Natural killer cell (primary cell): Measurements from ENCODE around the gene MORN1. TPM values are rescaled to one million over a fixed set of nuclear protein-coding genes. Genes with fewer than 3 reads are reported as not detected.

Experiments
- ATAC-seq, 3 donors: fragments of 150-1000 bp in 2 of 3; fragments of 200-7000 bp in 1 of 3; cut with Tn5 transposase; 1 replicate in 1 of 3; 2 replicates in 2 of 3; pipeline ENCODE4 v1.10.0; 2021; ENCODE audit warnings: mild to moderate bottlenecking in 2 of 3, moderate library complexity in 2 of 3
- DNase-seq, 2 donors: peaks; one replicate each; pipeline versions ENCODE4 v3.0.0 to v3.0.0-alpha.2; 2013 to 2021; ENCODE audit warnings: mixed read lengths in 1 of 2
- H3K27ac ChIP-seq: one replicate; pipeline ENCODE4 v1.5.1; 2013; ENCODE audit warnings: mild to moderate bottlenecking, low read length
- H3K27me3 ChIP-seq: one replicate; pipeline ENCODE4 v1.6.1; 2013; ENCODE audit warnings: low read length; ENCODE audit not compliant: control insufficient read depth, insufficient read depth
- H3K36me3 ChIP-seq: one replicate; pipeline ENCODE4 v1.6.1; 2013; ENCODE audit warnings: low read length; ENCODE audit not compliant: control insufficient read depth, insufficient read depth
- H3K4me1 ChIP-seq: one replicate; pipeline ENCODE4 v1.6.1; 2013; ENCODE audit warnings: low read length; ENCODE audit not compliant: control insufficient read depth, insufficient read depth
- H3K4me3 ChIP-seq: one replicate; pipeline ENCODE4 v1.5.1; 2013; ENCODE audit warnings: low read length
- H3K9me3 ChIP-seq: one replicate; pipeline ENCODE4 v1.6.1; 2013; ENCODE audit warnings: low read length; ENCODE audit not compliant: control insufficient read depth, insufficient read depth
- H3K27ac Mint-ChIP-seq, 2 donors: one replicate each; pipeline ENCODE4 v1.8.0; 2022; ENCODE audit warnings: mild to moderate bottlenecking in 2 of 2, mixed read lengths in 2 of 2, moderate library complexity in 1 of 2
- H3K27me3 Mint-ChIP-seq, 2 donors: one replicate each; pipeline ENCODE4 v1.8.0; 2022; ENCODE audit warnings: low read depth in 2 of 2, mixed read lengths in 2 of 2
- H3K36me3 Mint-ChIP-seq: one replicate; pipeline ENCODE4 v1.8.0; 2022; ENCODE audit warnings: mixed read lengths
- H3K4me1 Mint-ChIP-seq, 2 donors: one replicate each; pipeline ENCODE4 v1.8.0; 2022; ENCODE audit warnings: mixed read lengths in 2 of 2
- H3K4me3 Mint-ChIP-seq: one replicate; pipeline ENCODE4 v1.8.0; 2022; ENCODE audit warnings: mild to moderate bottlenecking, moderate library complexity, mixed read lengths
- H3K9me3 Mint-ChIP-seq, 2 donors: one replicate each; pipeline ENCODE4 v1.8.0; 2022; ENCODE audit warnings: mixed read lengths in 2 of 2
- CTCF ChIP-seq: fragments of 200-600 bp; IDR thresholded peaks from one replicate; pipeline ENCODE4 v1.8.0; 2022; ENCODE audit warnings: antibody characterized with exemption
- WGBS: methylation state at CpG from one replicate; pipeline ENCODE4 v1.1.7; 2013; ENCODE audit warnings: missing lambda C conversion rate; ENCODE audit not compliant: insufficient coverage; 5-methylcytosine and 5-hydroxymethylcytosine counted together
- intact Hi-C: fragments of 100-400 bp; cut with micrococcal nuclease; formaldehyde crosslinking; loops from one replicate; pipeline ENCODE4 v1.14.2; 2022
- total RNA-seq, 4 donors: library from RNA; stranded (reverse); fragments of 120-200 nt in 1 of 4; gene quantifications; one replicate each; pipeline versions ENCODE4 v1.2.3 to v1.2.4, GENCODE V29; 2013 to 2022

The MORN1 gene
- total RNA-seq, 3 donors from 2014 or later (not counting 1 experiment from before 2014, with no cell fraction given), result 8.0 to 9.3 (median 8.8) TPM

- Mint-ChIP-seq H3K9me3 (no peaks in the 10 kb centered on the region), H3K4me1 (peaks cover 0 to 15% of the 10 kb centered on the region in 2 donors), H3K36me3 (no peaks in the 10 kb centered on the region), H3K27me3 (no peaks in the 10 kb centered on the region), H3K27ac (no peak overlapping the region), H3K4me3 (no peak overlapping the region)
- H3K27ac ChIP-seq, result no peak overlapping the region
- H3K4me1 ChIP-seq, result peaks cover 12% of the 10 kb centered on the region
- TF ChIP-seq CTCF, result no peak
- no peak for ATAC-seq
- intact Hi-C loops, result no loop called here
- H3K27me3 ChIP-seq, result no peaks in the 10 kb centered on the region
- H3K9me3 ChIP-seq, result peaks cover 6% of the 10 kb centered on the region
- H3K4me3 ChIP-seq, result no peak overlapping the region
- H3K36me3 ChIP-seq, result no peaks in the 10 kb centered on the region
- WGBS, result 97% methylated on average over 28 of the region's 28 CpGs
- DNase-seq, result no peak
Observed at GRCh38 chr1:2428490-2428889, 37.1 kb upstream of the MORN1 start.

GRCh38 chr1:2427976-2428375 lies 36.6 kb upstream of the MORN1 start:
- Mint-ChIP-seq H3K4me3 (no peak overlapping the region), H3K9me3 (no peaks in the 10 kb centered on the region), H3K27me3 (no peaks in the 10 kb centered on the region), H3K27ac (no peak overlapping the region), H3K4me1 (peaks cover 0 to 15% of the 10 kb centered on the region in 2 donors), H3K36me3 (no peaks in the 10 kb centered on the region)
- intact Hi-C loops, result no loop called here
- H3K27me3 ChIP-seq, result no peaks in the 10 kb centered on the region
- WGBS, result 90% methylated on average over 10 of the region's 10 CpGs
- DNase-seq, result no peak
- H3K27ac ChIP-seq, result no peak overlapping the region
- no peak overlapping the region for H3K4me3 ChIP-seq
- no peak for TF ChIP-seq CTCF
- H3K9me3 ChIP-seq, result peaks cover 11% of the 10 kb centered on the region
- peaks cover 12% of the 10 kb centered on the region for H3K4me1 ChIP-seq
- ATAC-seq, result no peak
- H3K36me3 ChIP-seq, result no peaks in the 10 kb centered on the region

GRCh38 chr1:2427051-2427450 lies 35.7 kb upstream of the MORN1 start:
- DNase-seq (no peak), ATAC-seq (no peak)
- H3K9me3 Mint-ChIP-seq, result no peaks in the 10 kb centered on the region
- Histone ChIP-seq H3K36me3 (no peaks in the 10 kb centered on the region), H3K4me3 (no peak overlapping the region), H3K9me3 (peaks cover 11% of the 10 kb centered on the region), H3K27me3 (no peaks in the 10 kb centered on the region), H3K4me1 (peaks cover 12% of the 10 kb centered on the region), H3K27ac (no peak overlapping the region)
- no peaks in the 10 kb centered on the region for H3K27me3 Mint-ChIP-seq
- H3K4me3 Mint-ChIP-seq, result no peak overlapping the region
- 89% methylated on average over 18 of the region's 18 CpGs for WGBS
- no peak overlapping the region for H3K27ac Mint-ChIP-seq
- peaks cover 0 to 15% of the 10 kb centered on the region in 2 donors for H3K4me1 Mint-ChIP-seq
- TF ChIP-seq CTCF, result no peak
- no peaks in the 10 kb centered on the region for H3K36me3 Mint-ChIP-seq
- intact Hi-C loops, result no loop called here

- peaks cover 0 to 15% of the 10 kb centered on the region in 2 donors for H3K4me1 Mint-ChIP-seq
- Histone ChIP-seq H3K36me3 (no peaks in the 10 kb centered on the region), H3K4me1 (peaks cover 12% of the 10 kb centered on the region), H3K27ac (no peak overlapping the region), H3K4me3 (no peak overlapping the region), H3K27me3 (no peaks in the 10 kb centered on the region), H3K9me3 (peaks cover 11% of the 10 kb centered on the region)
- TF ChIP-seq CTCF, result no peak
- no peak overlapping the region for H3K4me3 Mint-ChIP-seq
- no peaks in the 10 kb centered on the region for H3K27me3 Mint-ChIP-seq
- H3K9me3 Mint-ChIP-seq, result no peaks in the 10 kb centered on the region
- intact Hi-C loops, result no loop called here
- 88% methylated on average over 18 of the region's 18 CpGs for WGBS
- no peaks in the 10 kb centered on the region for H3K36me3 Mint-ChIP-seq
- ATAC-seq, result no peak
- no peak overlapping the region for H3K27ac Mint-ChIP-seq
- no peak for DNase-seq
Observed at GRCh38 chr1:2426540-2426939, 35.2 kb upstream of the MORN1 start.
